HG03558 (cell line): ENCODE results near the gene ADCYAP1R1.

Experiments used
- ATAC-seq: cut with Tn5 transposase; IDR thresholded peaks from one replicate; pipeline ENCODE4 v1.9.1; 2021; ENCODE audit warnings: moderate number of reproducible peaks; ENCODE audit not compliant: unreplicated experiment; ENCODE audit errors: extremely low read depth

The ADCYAP1R1 gene

GRCh38 chr7:31033674-31034300 lies 18.3 kb upstream of the ADCYAP1R1 start:
- no peak for ATAC-seq

GRCh38 chr7:31036924-31037323 lies 15.2 kb upstream of the ADCYAP1R1 start:
- ATAC-seq, result no peak

GRCh38 chr7:31043051-31043471 lies 9.0 kb upstream of the ADCYAP1R1 start:
- ATAC-seq, result no peak

GRCh38 chr7:31044529-31044928 lies 7.6 kb upstream of the ADCYAP1R1 start:
- ATAC-seq, result no peak

- ATAC-seq, result no peak
Observed at GRCh38 chr7:31046723-31047122, 5.4 kb upstream of the ADCYAP1R1 start.

- ATAC-seq, result no peak
Observed at GRCh38 chr7:31047313-31048146, 4.6 kb upstream of the ADCYAP1R1 start.

GRCh38 chr7:31049005-31049765 lies 2.9 kb upstream of the ADCYAP1R1 start:
- no peak for ATAC-seq

GRCh38 chr7:31052487-31052840 lies 356 bp downstream of the ADCYAP1R1 start:
- ATAC-seq, result no peak

- no peak for ATAC-seq
Observed at GRCh38 chr7:31052841-31053601, 913 bp downstream of the ADCYAP1R1 start.

GRCh38 chr7:31053986-31054385 lies 1.9 kb downstream of the ADCYAP1R1 start:
- ATAC-seq, result no peak

GRCh38 chr7:31054608-31055278 lies 2.6 kb downstream of the ADCYAP1R1 start:
- no peak for ATAC-seq

GRCh38 chr7:31055471-31055870 lies 3.4 kb downstream of the ADCYAP1R1 start:
- no peak for ATAC-seq

- ATAC-seq, result no peak
Observed at GRCh38 chr7:31056775-31057346, 4.8 kb downstream of the ADCYAP1R1 start.

GRCh38 chr7:31058122-31058521 lies 6.0 kb downstream of the ADCYAP1R1 start:
- no peak for ATAC-seq

- no peak for ATAC-seq
Observed at GRCh38 chr7:31058688-31059087, 6.6 kb downstream of the ADCYAP1R1 start.

GRCh38 chr7:31059551-31059950 lies 7.4 kb downstream of the ADCYAP1R1 start:
- ATAC-seq, result no peak

GRCh38 chr7:31061185-31061584 lies 9.1 kb downstream of the ADCYAP1R1 start:
- no peak for ATAC-seq

- no peak for ATAC-seq
Observed at GRCh38 chr7:31062746-31063435, 10.8 kb downstream of the ADCYAP1R1 start.

- ATAC-seq, result no peak
Observed at GRCh38 chr7:31065021-31065593, 13.0 kb downstream of the ADCYAP1R1 start.
